Esophagus squamous epithelium (tissue), 4 donors: ENCODE data around the gene ADH1B.

Source experiments
- POLR2A ChIP-seq, 4 donors: fragments of 450-650 bp; IDR thresholded peaks; one replicate each; pipeline ENCODE4 v1.6.1; 2017; ENCODE audit warnings: antibody characterized with exemption in 4 of 4, mild to moderate bottlenecking in 4 of 4, moderate library complexity in 3 of 4
- TF ChIP-seq, protein P1 (sequence below), 6 experiments: fragments of 450-650 bp in 4 of 6; fragments of 200-600 bp in 2 of 6; sonication (generic) in 2 of 6; IDR thresholded peaks; one replicate each; pipeline ENCODE4 v1.5.1; 2016 to 2019; ENCODE audit warnings: antibody characterized with exemption in 6 of 6, mild to moderate bottlenecking in 4 of 6, moderate library complexity in 4 of 6

DNA sequence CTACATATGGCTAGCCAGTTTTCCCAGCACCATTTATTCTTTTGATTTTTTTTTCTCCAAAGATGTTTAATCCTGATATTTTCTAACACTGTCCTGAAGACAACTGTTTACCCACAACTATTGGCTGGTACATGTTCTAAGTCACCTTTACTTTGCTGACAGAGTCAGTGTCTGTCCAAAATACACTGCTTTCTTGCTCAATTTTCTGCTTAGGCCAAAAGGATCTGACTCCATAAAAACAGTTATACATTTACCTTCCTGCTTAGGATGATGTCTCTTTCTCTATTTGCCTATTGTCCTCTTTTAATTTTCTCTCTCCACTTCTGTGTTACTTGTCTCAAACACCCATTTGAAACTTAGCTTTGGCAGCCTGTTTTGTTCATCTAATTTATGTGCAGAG, 28.1 kb upstream of the ADH1B start:
- TF ChIP-seq, protein P1, sequence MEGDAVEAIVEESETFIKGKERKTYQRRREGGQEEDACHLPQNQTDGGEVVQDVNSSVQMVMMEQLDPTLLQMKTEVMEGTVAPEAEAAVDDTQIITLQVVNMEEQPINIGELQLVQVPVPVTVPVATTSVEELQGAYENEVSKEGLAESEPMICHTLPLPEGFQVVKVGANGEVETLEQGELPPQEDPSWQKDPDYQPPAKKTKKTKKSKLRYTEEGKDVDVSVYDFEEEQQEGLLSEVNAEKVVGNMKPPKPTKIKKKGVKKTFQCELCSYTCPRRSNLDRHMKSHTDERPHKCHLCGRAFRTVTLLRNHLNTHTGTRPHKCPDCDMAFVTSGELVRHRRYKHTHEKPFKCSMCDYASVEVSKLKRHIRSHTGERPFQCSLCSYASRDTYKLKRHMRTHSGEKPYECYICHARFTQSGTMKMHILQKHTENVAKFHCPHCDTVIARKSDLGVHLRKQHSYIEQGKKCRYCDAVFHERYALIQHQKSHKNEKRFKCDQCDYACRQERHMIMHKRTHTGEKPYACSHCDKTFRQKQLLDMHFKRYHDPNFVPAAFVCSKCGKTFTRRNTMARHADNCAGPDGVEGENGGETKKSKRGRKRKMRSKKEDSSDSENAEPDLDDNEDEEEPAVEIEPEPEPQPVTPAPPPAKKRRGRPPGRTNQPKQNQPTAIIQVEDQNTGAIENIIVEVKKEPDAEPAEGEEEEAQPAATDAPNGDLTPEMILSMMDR (IDR thresholded peaks at IDR 0.05), result no peak
- TF ChIP-seq POLR2A (IDR thresholded peaks at IDR 0.05), result no peak
